WERI-Rb-1 (cell line): ENCODE results near the gene TNFRSF14.

Experiments
- DNase-seq: peaks from one replicate; pipeline ENCODE4 v3.0.0-alpha.2; 2020
- H3K27ac ChIP-seq: fragments of 250-450 bp; sonication (Bioruptor Pico); 2 replicates; pipeline ENCODE4 v1.5.1; 2020; ENCODE audit warnings: mild to moderate bottlenecking, moderate library complexity
- H3K27me3 ChIP-seq: fragments of 250-450 bp; sonication (Bioruptor Pico); 2 replicates; pipeline ENCODE4 v1.5.1; 2021; ENCODE audit warnings: mild to moderate bottlenecking, low read depth, moderate library complexity; ENCODE audit not compliant: insufficient read depth, severe bottlenecking
- H3K36me3 ChIP-seq: fragments of 250-450 bp; sonication (Bioruptor Pico); 2 replicates; pipeline ENCODE4 v1.5.1; 2020; ENCODE audit warnings: mild to moderate bottlenecking, moderate library complexity
- H3K4me3 ChIP-seq: 2 replicates; pipeline ENCODE4 v1.5.1; 2011; ENCODE audit warnings: low read depth, mild to moderate bottlenecking, control low read depth, low read length
- H3K9me3 ChIP-seq: fragments of 250-450 bp; sonication (Bioruptor Pico); 2 replicates; pipeline ENCODE4 v1.5.1; 2021; ENCODE audit warnings: mild to moderate bottlenecking, moderate library complexity; ENCODE audit not compliant: severe bottlenecking
- CTCF ChIP-seq: IDR thresholded peaks from 2 replicates; pipeline ENCODE4 v1.5.1; 2011; ENCODE audit warnings: low read depth, mild to moderate bottlenecking, control low read depth, inconsistent platforms, low read length

The TNFRSF14 gene

GRCh38 chr1:2516124-2516523, 40.0 kb upstream of the TNFRSF14 start:
- no peak overlapping the region for H3K4me3 ChIP-seq
- no peak for DNase-seq
- no peaks in the 10 kb centered on the region for H3K27me3 ChIP-seq
- H3K27ac ChIP-seq, result no peak overlapping the region
- peaks cover 92% of the 10 kb centered on the region for H3K36me3 ChIP-seq
- TF ChIP-seq CTCF, result no peak
- H3K9me3 ChIP-seq, result no peaks in the 10 kb centered on the region

- no peak for TF ChIP-seq CTCF
- no peaks in the 10 kb centered on the region for H3K27me3 ChIP-seq
- H3K9me3 ChIP-seq, result no peaks in the 10 kb centered on the region
- H3K36me3 ChIP-seq, result peaks cover 92% of the 10 kb centered on the region
- H3K27ac ChIP-seq, result no peak overlapping the region
- H3K4me3 ChIP-seq, result no peak overlapping the region
- DNase-seq, result no peak
Measured at GRCh38 chr1:2516946-2517345, 39.2 kb upstream of the TNFRSF14 start.

GRCh38 chr1:2517966-2518365, 38.2 kb upstream of the TNFRSF14 start:
- no peak overlapping the region for H3K4me3 ChIP-seq
- no peak for TF ChIP-seq CTCF
- no peak for DNase-seq
- H3K9me3 ChIP-seq, result no peaks in the 10 kb centered on the region
- no peak overlapping the region; the same call in 1 of the 2 replicates for H3K27ac ChIP-seq
- peaks cover 84% of the 10 kb centered on the region for H3K36me3 ChIP-seq
- H3K27me3 ChIP-seq, result no peaks in the 10 kb centered on the region

- no peak for TF ChIP-seq CTCF
- no peaks in the 10 kb centered on the region for H3K9me3 ChIP-seq
- no peaks in the 10 kb centered on the region for H3K27me3 ChIP-seq
- no peak for DNase-seq
- no peak overlapping the region for H3K4me3 ChIP-seq
- no peak overlapping the region for H3K27ac ChIP-seq
- peaks cover 80% of the 10 kb centered on the region for H3K36me3 ChIP-seq
Measured at GRCh38 chr1:2518528-2518927, 37.6 kb upstream of the TNFRSF14 start.

- Histone ChIP-seq H3K27ac (no peak overlapping the region), H3K4me3 (no peak overlapping the region), H3K27me3 (no peaks in the 10 kb centered on the region), H3K36me3 (peaks cover 80% of the 10 kb centered on the region), H3K9me3 (no peaks in the 10 kb centered on the region)
- no peak for DNase-seq
- no peak for TF ChIP-seq CTCF
Measured at GRCh38 chr1:2519029-2519685, 37.0 kb upstream of the TNFRSF14 start.

- no peaks in the 10 kb centered on the region for H3K27me3 ChIP-seq
- H3K4me3 ChIP-seq, result no peak overlapping the region
- no peak for DNase-seq
- H3K36me3 ChIP-seq, result peaks cover 82% of the 10 kb centered on the region
- H3K9me3 ChIP-seq, result no peaks in the 10 kb centered on the region
- H3K27ac ChIP-seq, result no peak overlapping the region
- no peak for TF ChIP-seq CTCF
Measured at GRCh38 chr1:2519729-2520128, 36.4 kb upstream of the TNFRSF14 start.
